Smooth muscle cell (in vitro differentiated cells): Measurements from ENCODE around the gene ASTE1. TPM values are rescaled to one million over a fixed set of nuclear protein-coding genes. Genes with fewer than 3 reads are reported as not detected.
A peak's percentile ranks its signal among the peaks of the same experiment; 100 is the strongest.

Source experiments
- DNase-seq: peaks from one replicate; lab custom pipeline; 2025; ENCODE audit not compliant: unreplicated experiment; lab: John Stamatoyannopoulos, UW
- H2AFZ ChIP-seq: fragments of 200-600 bp; sonication (generic); 2 replicates; pipeline ENCODE4 v1.6.0; 2016; ENCODE audit warnings: antibody characterized with exemption, low read depth, mild to moderate bottlenecking
- H3F3A ChIP-seq: fragments of 200-600 bp; sonication (generic); 2 replicates; pipeline ENCODE4 v1.6.0; 2017; ENCODE audit warnings: antibody characterized with exemption, low read depth
- H3K27ac ChIP-seq: fragments of 200-600 bp; sonication (generic); 2 replicates; pipeline ENCODE4 v1.5.1; 2016; ENCODE audit warnings: low read depth, mild to moderate bottlenecking
- H3K27me3 ChIP-seq: fragments of 200-600 bp; sonication (generic); 2 replicates; pipeline ENCODE4 v1.6.1; 2016; ENCODE audit warnings: low read depth, mild to moderate bottlenecking
- H3K36me3 ChIP-seq: fragments of 200-600 bp; sonication (generic); 2 replicates; pipeline ENCODE4 v1.5.1; 2016; ENCODE audit warnings: low read depth
- H3K4me1 ChIP-seq: fragments of 200-600 bp; sonication (generic); 2 replicates; pipeline ENCODE4 v1.5.1; 2016; ENCODE audit warnings: low read depth
- H3K4me2 ChIP-seq: fragments of 200-600 bp; sonication (generic); 2 replicates; pipeline ENCODE4 v1.6.0; 2016; ENCODE audit warnings: mild to moderate bottlenecking
- H3K4me3 ChIP-seq: fragments of 200-600 bp; sonication (generic); 2 replicates; pipeline ENCODE4 v1.5.1; 2016; ENCODE audit warnings: mild to moderate bottlenecking
- H3K79me2 ChIP-seq: fragments of 200-600 bp; sonication (generic); 2 replicates; pipeline ENCODE4 v1.6.0; 2016; ENCODE audit warnings: low read depth, mild to moderate bottlenecking
- H3K9ac ChIP-seq: fragments of 200-600 bp; sonication (generic); 2 replicates; pipeline ENCODE4 v1.6.0; 2016; ENCODE audit warnings: low read depth
- H3K9me3 ChIP-seq: fragments of 200-600 bp; sonication (generic); replicated peaks from 2 replicates; pipeline ENCODE4 v1.5.1; 2016; ENCODE audit warnings: low read depth
- H4K20me1 ChIP-seq: fragments of 200-600 bp; sonication (generic); 2 replicates; pipeline ENCODE4 v1.6.0; 2016; ENCODE audit warnings: low read depth
- CTCF ChIP-seq: fragments of 200-600 bp; sonication (generic); IDR thresholded peaks from 2 replicates; pipeline ENCODE4 v1.5.1; 2017; ENCODE audit warnings: borderline replicate concordance, mild to moderate bottlenecking, antibody characterized with exemption; ENCODE audit not compliant: insufficient read depth, poor library complexity, severe bottlenecking
- WGBS: methylation state at CpG from one replicate; pipeline ENCODE4 v1.1.7; 2016; ENCODE audit warnings: low lambda C conversion rate; 5-methylcytosine and 5-hydroxymethylcytosine counted together
- polyA plus RNA-seq: library from polyadenylated mRNA; unstranded; fragments of >200 nt; fragmentation: Nextera tagmentation; extraction: Ambion mirVana; gene quantifications from 2 replicates; pipeline ENCODE4 v1.2.1, GENCODE V29; 2016
- total RNA-seq: library from RNA; depleted of rRNA; stranded (reverse); fragments of >200 nt; gene quantifications from 2 replicates; pipeline ENCODE4 v1.2.3, GENCODE V29; 2014

The ASTE1 gene
- total and polyA plus RNA-seq, 2 experiments from 2014 or later: 3.5 to 4.0 TPM

GRCh38 chr3:131072099-131072559, 45.5 kb upstream of the ASTE1 start:
- no peak for TF ChIP-seq CTCF
- no peaks in the 10 kb centered on the region for H3K36me3 ChIP-seq
- H3K9ac ChIP-seq: no peak overlapping the region
- DNase-seq: no peak
- no peak overlapping the region for H3K4me2 ChIP-seq
- H3K79me2 ChIP-seq: no peaks in the 10 kb centered on the region
- no peaks in the 10 kb centered on the region for H4K20me1 ChIP-seq
- no peak overlapping the region for H3K4me3 ChIP-seq
- no peak overlapping the region for H2AFZ ChIP-seq
- H3K27me3 ChIP-seq: no peaks in the 10 kb centered on the region
- H3K27ac ChIP-seq: no peak overlapping the region
- H3K9me3 ChIP-seq: no peaks in the 10 kb centered on the region
- no peaks in the 10 kb centered on the region for H3K4me1 ChIP-seq
- WGBS: 76% methylated on average over 2 of the region's 2 CpGs
- H3F3A ChIP-seq: no peaks in the 10 kb centered on the region

- no peak overlapping the region for H3K9ac ChIP-seq
- DNase-seq: no peak
- no peaks in the 10 kb centered on the region for H3K4me1 ChIP-seq
- H3F3A ChIP-seq: no peaks in the 10 kb centered on the region
- no peak overlapping the region for H2AFZ ChIP-seq
- H4K20me1 ChIP-seq: no peaks in the 10 kb centered on the region
- H3K4me2 ChIP-seq: no peak overlapping the region
- no peak for TF ChIP-seq CTCF
- H3K27me3 ChIP-seq: no peaks in the 10 kb centered on the region
- H3K4me3 ChIP-seq: no peak overlapping the region
- no peaks in the 10 kb centered on the region for H3K36me3 ChIP-seq
- H3K9me3 ChIP-seq: no peaks in the 10 kb centered on the region
- H3K79me2 ChIP-seq: no peaks in the 10 kb centered on the region
- no peak overlapping the region for H3K27ac ChIP-seq
Measured at GRCh38 chr3:131067983-131068382, 41.4 kb upstream of the ASTE1 start.

GRCh38 chr3:131053043-131053859, 26.6 kb upstream of the ASTE1 start:
- no peaks in the 10 kb centered on the region for H3K79me2 ChIP-seq
- H3K9ac ChIP-seq: no peak overlapping the region
- H3K36me3 ChIP-seq: no peaks in the 10 kb centered on the region
- no peak for DNase-seq
- TF ChIP-seq CTCF: peak; percentile 42
- WGBS: 93% methylated on average over 3 of the region's 3 CpGs
- H3K4me3 ChIP-seq: no peak overlapping the region
- H2AFZ ChIP-seq: no peak overlapping the region
- H3K4me1 ChIP-seq: peaks cover 5% of the 10 kb centered on the region
- no peaks in the 10 kb centered on the region for H4K20me1 ChIP-seq
- H3K27me3 ChIP-seq: no peaks in the 10 kb centered on the region
- H3K9me3 ChIP-seq: no peaks in the 10 kb centered on the region
- H3K27ac ChIP-seq: no peak overlapping the region
- no peak overlapping the region for H3K4me2 ChIP-seq
- no peaks in the 10 kb centered on the region for H3F3A ChIP-seq

- no peak overlapping the region for H3K4me3 ChIP-seq
- no peak overlapping the region for H2AFZ ChIP-seq
- WGBS: 82% methylated on average over 3 of the region's 3 CpGs
- H3K4me2 ChIP-seq: no peak overlapping the region
- TF ChIP-seq CTCF: no peak
- H3F3A ChIP-seq: no peaks in the 10 kb centered on the region
- no peak overlapping the region for H3K9ac ChIP-seq
- H3K79me2 ChIP-seq: no peaks in the 10 kb centered on the region
- no peaks in the 10 kb centered on the region for H4K20me1 ChIP-seq
- no peak for DNase-seq
- no peak overlapping the region for H3K27ac ChIP-seq
- no peaks in the 10 kb centered on the region for H3K9me3 ChIP-seq
- H3K27me3 ChIP-seq: no peaks in the 10 kb centered on the region
- H3K4me1 ChIP-seq: peaks cover 5% of the 10 kb centered on the region
- H3K36me3 ChIP-seq: no peaks in the 10 kb centered on the region
Measured at GRCh38 chr3:131050001-131050400, 23.4 kb upstream of the ASTE1 start.
